ENCODE data around the gene LEP.

DNA sequence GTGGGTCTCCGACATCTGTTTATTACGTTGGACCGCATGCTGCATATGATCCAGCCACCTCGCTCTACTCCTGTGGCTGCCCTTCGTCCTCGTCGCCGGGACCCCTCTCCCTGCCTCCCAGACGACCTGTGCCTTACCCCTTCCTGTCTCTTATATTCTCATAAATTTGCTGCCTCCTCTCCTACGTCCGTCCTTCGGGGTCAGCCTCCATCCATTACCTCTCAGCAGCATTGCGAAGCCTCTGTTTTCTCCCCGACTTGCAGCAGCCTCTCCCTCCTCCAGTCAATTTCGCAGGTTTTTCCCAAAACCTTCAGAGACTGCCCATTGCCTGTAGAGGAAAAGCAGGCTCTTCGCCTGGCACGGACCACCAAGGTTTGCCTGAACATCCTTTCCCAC lies 39.4 kb upstream of the LEP start:
- TF ChIP-seq POLR2AphosphoS5 (IDR thresholded peaks at IDR 0.05) = no peak
- no peak for TF ChIP-seq POLR2A (IDR thresholded peaks at IDR 0.05)
- TF ChIP-seq, protein P1, sequence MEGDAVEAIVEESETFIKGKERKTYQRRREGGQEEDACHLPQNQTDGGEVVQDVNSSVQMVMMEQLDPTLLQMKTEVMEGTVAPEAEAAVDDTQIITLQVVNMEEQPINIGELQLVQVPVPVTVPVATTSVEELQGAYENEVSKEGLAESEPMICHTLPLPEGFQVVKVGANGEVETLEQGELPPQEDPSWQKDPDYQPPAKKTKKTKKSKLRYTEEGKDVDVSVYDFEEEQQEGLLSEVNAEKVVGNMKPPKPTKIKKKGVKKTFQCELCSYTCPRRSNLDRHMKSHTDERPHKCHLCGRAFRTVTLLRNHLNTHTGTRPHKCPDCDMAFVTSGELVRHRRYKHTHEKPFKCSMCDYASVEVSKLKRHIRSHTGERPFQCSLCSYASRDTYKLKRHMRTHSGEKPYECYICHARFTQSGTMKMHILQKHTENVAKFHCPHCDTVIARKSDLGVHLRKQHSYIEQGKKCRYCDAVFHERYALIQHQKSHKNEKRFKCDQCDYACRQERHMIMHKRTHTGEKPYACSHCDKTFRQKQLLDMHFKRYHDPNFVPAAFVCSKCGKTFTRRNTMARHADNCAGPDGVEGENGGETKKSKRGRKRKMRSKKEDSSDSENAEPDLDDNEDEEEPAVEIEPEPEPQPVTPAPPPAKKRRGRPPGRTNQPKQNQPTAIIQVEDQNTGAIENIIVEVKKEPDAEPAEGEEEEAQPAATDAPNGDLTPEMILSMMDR (IDR thresholded peaks at IDR 0.05) = no peak
